Measurements from ENCODE around the gene TTC3. TPM values are rescaled to one million over a fixed set of nuclear protein-coding genes. Genes with fewer than 3 reads are reported as not detected.

TTC3 gene
- total and polyA plus RNA-seq, 9 of the 15 experiments (the other 6 are each of a cell fraction or from before 2014, with no cell fraction given): 17.5 to 92.0 (median 59.5) TPM

DNA sequence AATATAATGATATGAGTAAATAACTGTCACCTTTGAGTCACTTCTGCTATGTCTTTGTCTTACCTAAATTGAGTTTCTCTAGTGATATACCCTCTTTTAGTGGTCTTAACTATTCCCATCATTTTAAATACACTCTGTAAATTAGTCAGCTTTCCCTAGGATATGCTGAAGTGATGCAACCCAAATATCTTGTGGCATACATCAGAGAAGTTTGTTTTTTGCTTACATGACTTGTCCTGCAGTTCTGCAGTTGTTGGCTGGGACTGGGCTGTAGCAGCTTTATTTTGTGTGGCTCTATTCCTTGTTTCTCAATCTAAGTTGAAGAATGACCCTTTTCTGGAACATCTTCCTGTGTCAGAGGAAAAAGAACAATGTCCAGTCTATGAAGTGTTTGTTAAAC, 76.4 kb downstream of the TTC3 start:
- H3K4me1 ChIP-seq (replicated peaks in 1 of 2; ENCODE audit: control insufficient read depth in 2 of 2, insufficient read depth in 2 of 2, low read length in 2 of 2): no peaks in the 10 kb centered on the region
- BruUV-seq (replicated peaks): no TSS peak
- in situ Hi-C loops (cut with MboI): no loop called here
- no peak for TF ChIP-seq PTTG1 (tag; IDR thresholded peaks at IDR 0.05; ENCODE audit: low read depth)
- TF ChIP-seq POLR2AphosphoS5 (IDR thresholded peaks at IDR 0.05; ENCODE audit: control insufficient read depth, insufficient read depth, low read depth, low read length): no peak
- TF ChIP-seq PHB2 (IDR thresholded peaks at IDR 0.05; ENCODE audit: low read depth): no peak
- TF ChIP-seq ZNF134 (CRISPR knock-in tag; conservative IDR thresholded peaks at IDR 0.05): no peak
- TF ChIP-seq, protein P1, sequence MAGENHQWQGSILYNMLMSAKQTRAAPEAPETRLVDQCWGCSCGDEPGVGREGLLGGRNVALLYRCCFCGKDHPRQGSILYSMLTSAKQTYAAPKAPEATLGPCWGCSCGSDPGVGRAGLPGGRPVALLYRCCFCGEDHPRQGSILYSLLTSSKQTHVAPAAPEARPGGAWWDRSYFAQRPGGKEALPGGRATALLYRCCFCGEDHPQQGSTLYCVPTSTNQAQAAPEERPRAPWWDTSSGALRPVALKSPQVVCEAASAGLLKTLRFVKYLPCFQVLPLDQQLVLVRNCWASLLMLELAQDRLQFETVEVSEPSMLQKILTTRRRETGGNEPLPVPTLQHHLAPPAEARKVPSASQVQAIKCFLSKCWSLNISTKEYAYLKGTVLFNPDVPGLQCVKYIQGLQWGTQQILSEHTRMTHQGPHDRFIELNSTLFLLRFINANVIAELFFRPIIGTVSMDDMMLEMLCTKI (IDR thresholded peaks at IDR 0.05; ENCODE audit: partially characterized antibody): no peak
- TF ChIP-seq, protein P2, sequence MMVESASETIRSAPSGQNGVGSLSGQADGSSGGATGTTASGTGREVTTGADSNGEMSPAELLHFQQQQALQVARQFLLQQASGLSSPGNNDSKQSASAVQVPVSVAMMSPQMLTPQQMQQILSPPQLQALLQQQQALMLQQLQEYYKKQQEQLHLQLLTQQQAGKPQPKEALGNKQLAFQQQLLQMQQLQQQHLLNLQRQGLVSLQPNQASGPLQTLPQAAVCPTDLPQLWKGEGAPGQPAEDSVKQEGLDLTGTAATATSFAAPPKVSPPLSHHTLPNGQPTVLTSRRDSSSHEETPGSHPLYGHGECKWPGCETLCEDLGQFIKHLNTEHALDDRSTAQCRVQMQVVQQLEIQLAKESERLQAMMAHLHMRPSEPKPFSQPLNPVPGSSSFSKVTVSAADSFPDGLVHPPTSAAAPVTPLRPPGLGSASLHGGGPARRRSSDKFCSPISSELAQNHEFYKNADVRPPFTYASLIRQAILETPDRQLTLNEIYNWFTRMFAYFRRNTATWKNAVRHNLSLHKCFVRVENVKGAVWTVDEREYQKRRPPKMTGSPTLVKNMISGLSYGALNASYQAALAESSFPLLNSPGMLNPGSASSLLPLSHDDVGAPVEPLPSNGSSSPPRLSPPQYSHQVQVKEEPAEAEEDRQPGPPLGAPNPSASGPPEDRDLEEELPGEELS (CRISPR knock-in tag; IDR thresholded peaks at IDR 0.05; ENCODE audit: borderline replicate concordance): no peak
- TF ChIP-seq ZNF589 (CRISPR knock-in tag; IDR thresholded peaks at IDR 0.05; ENCODE audit: low read depth): no peak
- TF ChIP-seq, protein P3, sequence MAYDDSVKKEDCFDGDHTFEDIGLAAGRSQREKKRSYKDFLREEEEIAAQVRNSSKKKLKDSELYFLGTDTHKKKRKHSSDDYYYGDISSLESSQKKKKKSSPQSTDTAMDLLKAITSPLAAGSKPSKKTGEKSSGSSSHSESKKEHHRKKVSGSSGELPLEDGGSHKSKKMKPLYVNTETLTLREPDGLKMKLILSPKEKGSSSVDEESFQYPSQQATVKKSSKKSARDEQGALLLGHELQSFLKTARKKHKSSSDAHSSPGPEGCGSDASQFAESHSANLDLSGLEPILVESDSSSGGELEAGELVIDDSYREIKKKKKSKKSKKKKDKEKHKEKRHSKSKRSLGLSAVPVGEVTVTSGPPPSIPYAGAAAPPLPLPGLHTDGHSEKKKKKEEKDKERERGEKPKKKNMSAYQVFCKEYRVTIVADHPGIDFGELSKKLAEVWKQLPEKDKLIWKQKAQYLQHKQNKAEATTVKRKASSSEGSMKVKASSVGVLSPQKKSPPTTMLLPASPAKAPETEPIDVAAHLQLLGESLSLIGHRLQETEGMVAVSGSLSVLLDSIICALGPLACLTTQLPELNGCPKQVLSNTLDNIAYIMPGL (CRISPR knock-in tag; IDR thresholded peaks at IDR 0.05): no peak
- no peak for TF ChIP-seq ZNF77 (CRISPR knock-in tag; IDR thresholded peaks at IDR 0.05)
- no peak for TF ChIP-seq TCF3 (CRISPR knock-in tag; IDR thresholded peaks at IDR 0.05)
- TF ChIP-seq ZFPM2 (CRISPR knock-in tag; IDR thresholded peaks at IDR 0.05): no peak
- no peak for TF ChIP-seq RFX1 (IDR thresholded peaks at IDR 0.05)
- TF ChIP-seq ZNF699 (CRISPR knock-in tag; IDR thresholded peaks at IDR 0.05; ENCODE audit: insufficient replicate concordance): no peak
- no peak for TF ChIP-seq PRMT5 (CRISPR knock-in tag; IDR thresholded peaks at IDR 0.05)
- no peak for TF ChIP-seq ZNF12 (CRISPR knock-in tag; IDR thresholded peaks at IDR 0.05)
- H4K20me1 ChIP-seq (replicated peaks; ENCODE audit: control insufficient read depth, insufficient read depth, low read length): no peaks in the 10 kb centered on the region
- H3K9me1 ChIP-seq (ENCODE audit: control insufficient read depth, insufficient read depth, low read length): no peaks in the 10 kb centered on the region
- H3K9ac ChIP-seq (ENCODE audit: insufficient read depth in 1 of 2, low read depth in 2 of 2, low read length in 2 of 2): no peak overlapping the region
- FAIRE-seq (no peak), DNase-seq (ENCODE audit: extremely low read depth in 1 of 4, low spot score in 3 of 4) (no peak), ATAC-seq (no peak)
- no peak overlapping the region for H3K4me3 ChIP-seq
- ChIA-PET POLR2A (no interaction called here), CTCF (ENCODE audit: low intra/inter-chr PET ratio) (no interaction called here)
- H2AFZ ChIP-seq (ENCODE audit: low read depth, low read length): no peak overlapping the region
- no peaks in the 10 kb centered on the region for H3K79me2 ChIP-seq (ENCODE audit: control insufficient read depth, insufficient read depth, low read length)
- H3K9me3 ChIP-seq (replicated peaks; ENCODE audit: control insufficient read depth, insufficient read depth, low read depth, low read length): no peaks in the 10 kb centered on the region
- H3K4me2 ChIP-seq (ENCODE audit: insufficient read depth, low read length): no peak overlapping the region
- intact Hi-C loops (cut with micrococcal nuclease): no loop called here
- peaks cover 77% of the 10 kb centered on the region for H3K36me3 ChIP-seq (ENCODE audit: control insufficient read depth, insufficient read depth, low read length)
- H3K27ac ChIP-seq (ENCODE audit: extremely low read depth, low read depth, low read length): no peak overlapping the region
- no peaks in the 10 kb centered on the region for H3K27me3 ChIP-seq (ENCODE audit: control insufficient read depth in 2 of 2, insufficient read depth in 2 of 2, low read length in 2 of 2)
